Colonic mucosa (tissue), 4 donors: Measurements from ENCODE around the gene GPR180. TPM values are rescaled to one million over a fixed set of nuclear protein-coding genes. Genes with fewer than 3 reads are reported as not detected.

Experiments used
- DNase-seq: peaks from one replicate; pipeline ENCODE4 v3.0.0-alpha.2; 2020
- H3K27ac ChIP-seq: fragments of 200-600 bp; one replicate; pipeline ENCODE4 v1.8.0; 2021
- H3K27me3 ChIP-seq: fragments of 200-600 bp; one replicate; pipeline ENCODE4 v1.8.0; 2021
- H3K36me3 ChIP-seq: fragments of 200-600 bp; one replicate; pipeline ENCODE4 v1.8.0; 2021
- H3K4me1 ChIP-seq: fragments of 200-600 bp; one replicate; pipeline ENCODE4 v1.8.0; 2021; ENCODE audit warnings: mild to moderate bottlenecking
- H3K4me3 ChIP-seq: fragments of 200-600 bp; one replicate; pipeline ENCODE4 v1.8.0; 2021
- H3K9ac ChIP-seq, 2 donors: one replicate each; pipeline ENCODE4 v1.7.0; 2013; ENCODE audit warnings: control low read depth in 2 of 2, low read depth in 2 of 2, low read length in 2 of 2
- H3K9me3 ChIP-seq: fragments of 200-600 bp; one replicate; pipeline ENCODE4 v1.8.0; 2021
- intact Hi-C: fragments of 100-400 bp; cut with DNase I; formaldehyde crosslinking; loops from one replicate; pipeline ENCODE4 v1.14.1; 2022
- total RNA-seq, 2 donors: library from RNA; stranded (reverse); fragmentation: NEBNext Ultra II Directional in 1 of 2; extraction: Animal tissue kit (Norgen Biotek cat#: 25700) in 1 of 2; gene quantifications; one replicate each; pipeline ENCODE4 v1.2.1, GENCODE V29; 2021
- TF ChIP-seq, protein P1 (sequence below): fragments of 200-600 bp; IDR thresholded peaks from one replicate; pipeline ENCODE4 v1.8.0; 2022; ENCODE audit warnings: antibody characterized with exemption, mild to moderate bottlenecking
- donor health status: healthy.
- donor health status: DM: no; HTN: no; CAD: no.
- donor health status: DM: no; HTN: no; CAD: no.

The GPR180 gene
- total RNA-seq, 2 donors from 2014 or later, result 3.2 to 5.9 TPM

GRCh38 chr13:94683409-94683808, 81.8 kb downstream of the GPR180 start:
- Histone ChIP-seq H3K27ac (no peak overlapping the region), H3K36me3 (no peaks in the 10 kb centered on the region), H3K4me3 (no peak overlapping the region), H3K9ac (no peak overlapping the region), H3K27me3 (no peaks in the 10 kb centered on the region), H3K9me3 (no peaks in the 10 kb centered on the region), H3K4me1 (no peaks in the 10 kb centered on the region)
- no peak for DNase-seq
- TF ChIP-seq, protein P1, sequence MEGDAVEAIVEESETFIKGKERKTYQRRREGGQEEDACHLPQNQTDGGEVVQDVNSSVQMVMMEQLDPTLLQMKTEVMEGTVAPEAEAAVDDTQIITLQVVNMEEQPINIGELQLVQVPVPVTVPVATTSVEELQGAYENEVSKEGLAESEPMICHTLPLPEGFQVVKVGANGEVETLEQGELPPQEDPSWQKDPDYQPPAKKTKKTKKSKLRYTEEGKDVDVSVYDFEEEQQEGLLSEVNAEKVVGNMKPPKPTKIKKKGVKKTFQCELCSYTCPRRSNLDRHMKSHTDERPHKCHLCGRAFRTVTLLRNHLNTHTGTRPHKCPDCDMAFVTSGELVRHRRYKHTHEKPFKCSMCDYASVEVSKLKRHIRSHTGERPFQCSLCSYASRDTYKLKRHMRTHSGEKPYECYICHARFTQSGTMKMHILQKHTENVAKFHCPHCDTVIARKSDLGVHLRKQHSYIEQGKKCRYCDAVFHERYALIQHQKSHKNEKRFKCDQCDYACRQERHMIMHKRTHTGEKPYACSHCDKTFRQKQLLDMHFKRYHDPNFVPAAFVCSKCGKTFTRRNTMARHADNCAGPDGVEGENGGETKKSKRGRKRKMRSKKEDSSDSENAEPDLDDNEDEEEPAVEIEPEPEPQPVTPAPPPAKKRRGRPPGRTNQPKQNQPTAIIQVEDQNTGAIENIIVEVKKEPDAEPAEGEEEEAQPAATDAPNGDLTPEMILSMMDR, result no peak
- intact Hi-C loops, result no loop called here

Other genes with a start within 250 kb of the GPR180 start
- under 1 TPM in 1 of 2 donors, not detected in 1; 0.11 TPM for gene DCT, start 122.2 kb upstream of the GPR180 start, total RNA-seq
- gene TGDS, start 5.7 kb upstream of the GPR180 start, total RNA-seq, result 1 to 10 TPM; 7.2 to 9.3 TPM
- not detected for gene SOX21, start 110.7 kb downstream of the GPR180 start, total RNA-seq